Choroid plexus epithelial cell (primary cell): Measurements from ENCODE around the gene NAA50.
A peak's percentile ranks its signal among the peaks of the same experiment; 100 is the strongest.

Experiments used
- DNase-seq: peaks from one replicate; pipeline ENCODE4 v3.0.0-alpha.2; 2010; ENCODE audit warnings: low read depth
- H3K4me3 ChIP-seq: 2 replicates; pipeline ENCODE4 v1.5.1; 2011; ENCODE audit warnings: low read depth, mild to moderate bottlenecking, control low read depth, low read length, moderate library complexity
- TF ChIP-seq, protein P1 (sequence below): conservative IDR thresholded peaks from 2 replicates; pipeline ENCODE4 v1.5.1; 2011; ENCODE audit warnings: low read depth, mild to moderate bottlenecking, control low read depth, inconsistent platforms, low read length, moderate library complexity

NAA50 gene

GRCh38 chr3:113698956-113699355 is 47.1 kb downstream of the NAA50 start:
- peak; percentile 33 for DNase-seq

DNA sequence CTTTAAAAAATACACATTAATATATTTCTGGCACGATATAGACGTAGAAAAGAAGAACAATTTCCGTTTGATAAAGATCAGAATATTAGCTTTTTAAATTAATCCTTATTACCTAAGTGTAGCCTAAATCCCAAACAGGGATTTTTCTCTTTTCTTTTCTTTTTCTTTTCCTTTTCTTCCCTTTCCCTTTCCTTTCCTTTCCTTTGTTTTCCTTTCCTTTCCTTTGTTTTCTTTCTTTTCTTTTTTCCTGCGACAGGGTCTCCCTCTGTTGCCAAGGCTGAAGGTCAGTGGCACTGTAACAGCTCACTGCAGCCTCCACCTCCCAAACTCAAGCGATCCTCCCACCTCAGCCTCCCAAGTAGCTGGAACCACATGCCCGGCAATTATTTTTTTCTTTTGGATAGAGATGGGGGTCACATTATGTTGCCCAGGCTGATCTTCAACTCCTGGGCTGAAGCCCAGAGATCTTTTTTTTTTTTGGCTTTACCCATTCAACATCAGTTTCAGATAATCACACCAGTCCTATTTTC is 47.8 kb downstream of the NAA50 start:
- TF ChIP-seq, protein P1, sequence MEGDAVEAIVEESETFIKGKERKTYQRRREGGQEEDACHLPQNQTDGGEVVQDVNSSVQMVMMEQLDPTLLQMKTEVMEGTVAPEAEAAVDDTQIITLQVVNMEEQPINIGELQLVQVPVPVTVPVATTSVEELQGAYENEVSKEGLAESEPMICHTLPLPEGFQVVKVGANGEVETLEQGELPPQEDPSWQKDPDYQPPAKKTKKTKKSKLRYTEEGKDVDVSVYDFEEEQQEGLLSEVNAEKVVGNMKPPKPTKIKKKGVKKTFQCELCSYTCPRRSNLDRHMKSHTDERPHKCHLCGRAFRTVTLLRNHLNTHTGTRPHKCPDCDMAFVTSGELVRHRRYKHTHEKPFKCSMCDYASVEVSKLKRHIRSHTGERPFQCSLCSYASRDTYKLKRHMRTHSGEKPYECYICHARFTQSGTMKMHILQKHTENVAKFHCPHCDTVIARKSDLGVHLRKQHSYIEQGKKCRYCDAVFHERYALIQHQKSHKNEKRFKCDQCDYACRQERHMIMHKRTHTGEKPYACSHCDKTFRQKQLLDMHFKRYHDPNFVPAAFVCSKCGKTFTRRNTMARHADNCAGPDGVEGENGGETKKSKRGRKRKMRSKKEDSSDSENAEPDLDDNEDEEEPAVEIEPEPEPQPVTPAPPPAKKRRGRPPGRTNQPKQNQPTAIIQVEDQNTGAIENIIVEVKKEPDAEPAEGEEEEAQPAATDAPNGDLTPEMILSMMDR: no peak
- H3K4me3 ChIP-seq: no peak overlapping the region
- DNase-seq: no peak

More at GRCh38 chr3:113698956-113699355, 47.1 kb downstream of the NAA50 start:
- peak overlapping the region; percentile 56 for H3K4me3 ChIP-seq
- TF ChIP-seq, protein P1: no peak

DNA sequence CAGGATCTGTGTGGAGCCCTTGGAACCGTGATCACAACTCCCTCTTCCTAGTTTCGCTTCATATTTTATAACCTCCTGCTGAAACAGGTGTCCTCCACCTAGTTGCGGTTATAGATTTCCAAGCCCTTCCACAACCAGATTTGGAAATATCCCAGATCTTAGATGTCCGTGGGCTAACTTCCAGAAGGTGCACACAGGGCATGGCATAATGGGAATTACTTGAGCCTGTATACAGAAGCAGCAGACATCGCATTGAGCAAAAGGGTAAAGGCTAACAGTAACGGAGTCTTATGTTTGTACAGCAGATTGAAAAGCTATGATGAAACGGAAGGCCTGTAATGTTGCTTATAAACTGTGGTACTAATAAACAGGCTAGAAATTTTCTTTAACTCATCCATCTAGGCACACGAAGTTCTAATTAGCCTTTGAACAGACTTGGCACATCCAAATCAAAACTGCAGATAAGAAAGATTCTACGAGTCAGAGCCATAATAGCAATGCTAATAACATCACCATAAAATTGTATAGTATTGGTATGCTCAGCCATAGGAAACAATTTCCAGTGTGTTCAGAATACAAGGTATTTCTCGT is 48.5 kb downstream of the NAA50 start:
- peak overlapping the region; percentile 85 for H3K4me3 ChIP-seq
- peak; percentile 54 for DNase-seq
- TF ChIP-seq, protein P1: no peak

GRCh38 chr3:113696658-113697499 is 49.2 kb downstream of the NAA50 start:
- TF ChIP-seq, protein P1: peak; percentile 12
- DNase-seq: peak; percentile 100
- peak overlapping the region; percentile 85 for H3K4me3 ChIP-seq

GRCh38 chr3:113695786-113696645 is 50.0 kb downstream of the NAA50 start, which contains the start of gene USF3:
Gene USF3, minus strand, starts transcription at chr3:113696642. Its CDS starts 21,764 bp downstream, at chr3:113674878.
- DNase-seq: peak; percentile 58
- TF ChIP-seq, protein P1: no peak
- peak within 1 kb of the TSS; percentile 85 for H3K4me3 ChIP-seq

DNA sequence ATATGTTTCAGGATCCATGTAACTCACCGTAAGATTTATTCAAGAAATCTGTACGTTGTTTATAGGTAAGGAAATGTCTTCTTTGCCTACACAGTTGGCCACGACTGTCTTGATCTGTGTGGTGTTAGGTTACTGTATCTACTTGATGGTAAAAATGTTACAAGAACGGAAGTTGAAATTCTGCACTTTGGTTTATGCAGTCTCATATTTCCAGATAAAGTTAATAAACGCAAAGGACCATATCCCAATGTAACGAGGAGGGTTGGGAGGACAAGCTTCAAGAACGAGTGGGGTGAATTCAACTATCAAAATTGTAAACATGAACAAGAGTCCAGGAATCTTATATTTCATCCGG is 50.6 kb downstream of the NAA50 start:
- peak; percentile 50 for DNase-seq
- TF ChIP-seq, protein P1: no peak
- H3K4me3 ChIP-seq: peak overlapping the region; percentile 80
